VCaP (cell line): ENCODE results near the gene WDR81.

ENCODE experiments used
- H3K27ac ChIP-seq: fragments of 450-650 bp; 2 replicates; pipeline ENCODE4 v1.5.1; 2017
- CTCF ChIP-seq: fragments of 450-650 bp; conservative IDR thresholded peaks from 2 replicates; pipeline ENCODE4 v1.5.1; 2017; ENCODE audit warnings: mild to moderate bottlenecking, moderate library complexity

The WDR81 gene

GRCh38 chr17:1714427-1714979, 10.0 kb upstream of the WDR81 start:
- TF ChIP-seq CTCF: no peak
- peak overlapping the region; percentile 99 for H3K27ac ChIP-seq

DNA sequence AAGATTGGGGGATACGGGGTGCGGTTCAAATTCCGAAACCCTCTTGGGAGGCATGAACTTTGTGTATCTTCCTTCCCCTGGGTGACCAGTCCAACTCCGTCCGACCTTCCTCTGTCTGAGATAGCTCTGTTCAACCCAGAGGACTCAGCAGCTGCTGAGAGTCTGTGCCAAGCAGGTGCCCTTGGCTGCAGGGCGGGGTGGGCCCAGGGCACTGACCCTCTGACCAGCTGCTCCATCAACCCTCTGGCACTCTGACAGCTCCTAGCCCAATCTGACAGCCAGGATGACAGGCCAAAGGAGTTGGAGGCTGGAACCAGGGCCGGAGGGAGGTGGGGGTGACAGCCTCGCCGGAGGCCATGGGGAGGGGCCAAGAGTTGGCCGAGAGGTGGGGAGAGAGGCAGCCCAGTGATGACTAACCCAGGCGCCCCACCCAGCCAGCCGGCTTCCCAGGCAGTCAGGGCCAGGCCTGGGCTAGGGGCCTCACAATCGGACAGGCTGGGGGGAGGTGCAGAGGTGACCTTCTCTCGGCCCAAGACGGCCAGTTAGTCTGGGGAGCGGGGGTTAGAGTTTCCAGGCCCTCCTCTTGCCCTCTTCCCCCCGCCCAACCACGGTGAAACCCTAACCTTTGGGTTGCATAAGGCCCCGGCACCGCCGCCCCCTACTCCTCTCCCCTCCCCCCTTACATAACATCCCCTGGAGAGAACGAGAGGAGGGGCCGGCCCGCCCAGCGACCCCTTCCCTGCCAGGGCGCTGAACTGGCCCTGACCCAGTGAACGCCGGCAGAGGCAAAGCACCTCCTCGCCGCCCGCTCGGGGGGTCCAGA, 9.3 kb upstream of the WDR81 start:
- no peak for TF ChIP-seq CTCF
- peak overlapping the region; percentile 99 for H3K27ac ChIP-seq

DNA sequence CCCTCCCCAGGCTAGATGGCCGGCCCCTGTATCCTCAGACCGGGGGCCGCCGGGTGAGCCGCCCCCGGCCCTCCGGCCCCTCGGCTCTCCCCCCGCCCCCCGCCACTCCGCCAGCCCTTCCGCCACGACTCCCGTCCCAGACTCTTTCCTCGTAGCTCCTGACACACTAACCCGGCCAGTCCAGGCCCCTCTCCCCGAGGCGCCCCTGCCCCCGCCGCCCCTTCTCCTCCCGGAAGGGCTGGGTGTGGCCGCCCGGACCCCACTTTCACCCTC, 8.8 kb upstream of the WDR81 start:
- H3K27ac ChIP-seq: peak overlapping the region; percentile 99; the same call in 1 of the 2 replicates
- TF ChIP-seq CTCF: no peak

DNA sequence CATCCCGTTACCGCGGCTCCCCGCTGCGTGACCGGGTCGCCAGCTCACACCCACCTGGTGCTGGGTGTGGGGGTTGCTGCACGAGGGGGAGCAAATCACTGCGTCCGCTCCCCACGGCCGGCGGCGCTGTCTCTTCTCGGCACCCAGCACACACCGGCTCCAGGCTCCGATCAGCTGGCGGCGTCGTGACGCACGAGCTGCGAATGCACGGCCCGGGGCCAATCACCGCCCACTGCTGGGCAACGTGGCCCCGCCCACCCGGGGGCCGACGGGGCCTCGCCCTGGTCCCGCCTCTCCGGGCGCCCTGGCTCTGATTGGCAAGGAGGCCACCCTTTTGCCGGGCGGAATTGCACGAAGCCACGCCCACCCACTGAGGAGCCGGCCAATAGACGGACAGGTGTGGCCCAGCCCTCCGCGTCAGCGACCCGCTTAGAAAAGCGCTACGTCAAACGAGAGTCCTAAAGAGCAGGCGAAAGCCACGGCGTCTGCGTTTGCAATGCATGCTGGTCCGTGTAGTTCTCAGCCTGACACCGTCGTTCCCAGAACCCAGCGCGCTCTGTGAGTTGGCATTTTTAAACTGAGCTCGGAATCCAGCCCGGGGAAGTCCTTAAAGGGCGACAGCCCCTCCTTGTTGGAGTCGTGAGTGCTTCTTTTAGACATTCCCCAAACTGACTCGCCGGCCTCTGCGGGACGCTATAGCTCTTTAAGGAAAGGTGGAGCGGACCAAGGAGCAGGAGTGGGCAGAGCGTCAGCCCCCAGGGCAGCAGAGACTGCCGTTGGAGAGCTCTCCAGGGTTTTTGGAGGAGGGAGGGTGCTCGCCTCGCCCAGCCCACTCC, 8.2 kb upstream of the WDR81 start:
- H3K27ac ChIP-seq: peak overlapping the region; percentile 99
- TF ChIP-seq CTCF: no peak

- peak overlapping the region; percentile 99 for H3K27ac ChIP-seq
- TF ChIP-seq CTCF: no peak
Observed at GRCh38 chr17:1716912-1717695, 7.4 kb upstream of the WDR81 start.

DNA sequence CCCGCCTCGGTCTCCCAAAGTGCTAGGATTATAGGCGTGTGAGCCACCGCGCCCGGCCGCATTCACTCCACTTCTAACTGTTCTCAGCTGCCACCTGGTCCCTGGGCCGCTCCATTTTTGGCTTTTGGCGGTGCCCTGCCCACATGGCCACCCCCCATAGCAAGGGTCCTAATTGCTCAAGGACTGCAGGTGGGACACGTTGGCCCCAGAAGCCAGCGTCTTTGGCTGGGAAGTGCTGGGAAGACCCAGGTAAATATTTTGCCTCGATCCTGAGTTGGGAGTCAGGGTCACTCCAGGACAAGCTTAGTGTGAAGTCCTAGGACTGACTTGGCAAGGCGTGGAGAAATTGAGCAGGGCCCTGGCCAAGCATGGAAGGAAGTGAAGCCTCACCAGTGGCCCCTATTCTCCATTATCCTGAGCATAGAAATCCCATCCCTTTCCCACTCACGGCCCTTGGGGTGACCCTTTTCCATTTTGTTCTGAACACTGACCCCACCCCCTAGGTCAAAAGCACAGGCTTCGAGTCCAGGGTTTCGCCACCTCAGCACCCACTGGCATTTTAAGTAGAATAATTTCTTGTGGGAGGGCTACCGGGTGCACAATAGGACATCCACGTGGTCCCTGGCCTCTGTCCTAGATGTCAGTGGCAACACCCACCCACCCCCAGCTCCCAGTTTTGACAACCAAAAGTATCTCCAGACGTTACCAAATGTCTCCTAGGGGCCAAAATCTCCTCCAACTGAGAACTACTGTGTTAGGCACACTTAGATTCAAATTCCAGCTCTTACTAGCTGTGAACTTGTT, 5.9 kb upstream of the WDR81 start:
- peak overlapping the region; percentile 99 for H3K27ac ChIP-seq
- TF ChIP-seq CTCF: no peak
